ENCODE measurements around the gene FOSL2.

Gene FOSL2

DNA sequence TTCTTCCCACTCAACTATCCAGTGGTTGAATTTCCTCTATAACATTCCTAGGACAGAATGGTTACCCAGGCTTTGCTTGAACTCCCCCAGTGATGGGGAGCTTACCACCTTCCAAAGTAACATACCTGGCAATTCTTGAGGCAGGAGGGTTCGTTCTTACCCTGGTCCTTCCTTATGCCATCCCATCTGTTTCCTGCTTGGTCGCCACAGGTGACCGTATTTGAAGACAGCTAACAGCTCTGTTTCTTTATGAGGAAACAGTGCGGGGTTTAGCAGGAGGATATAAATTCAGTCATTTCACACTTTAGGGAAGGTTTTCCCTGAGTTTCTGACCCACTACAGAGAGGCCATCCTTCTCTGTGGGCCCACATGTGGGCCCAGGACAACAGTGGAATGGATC, 42.6 kb downstream of the FOSL2 start:
- Histone ChIP-seq H3K9me3 (ENCODE audit: control insufficient read depth, low read length) (no peaks in the 10 kb centered on the region), H3K4me3 (ENCODE audit: low read length) (no peak overlapping the region), H3K4me1 (ENCODE audit: control insufficient read depth, insufficient read depth, low read length) (peaks cover 20% of the 10 kb centered on the region), H3K27me3 (ENCODE audit: control insufficient read depth, insufficient read depth, low read length) (no peaks in the 10 kb centered on the region), H3K9ac (ENCODE audit: low read length) (no peak overlapping the region), H3K36me3 (ENCODE audit: control insufficient read depth, insufficient read depth, low read length) (no peaks in the 10 kb centered on the region)

DNA sequence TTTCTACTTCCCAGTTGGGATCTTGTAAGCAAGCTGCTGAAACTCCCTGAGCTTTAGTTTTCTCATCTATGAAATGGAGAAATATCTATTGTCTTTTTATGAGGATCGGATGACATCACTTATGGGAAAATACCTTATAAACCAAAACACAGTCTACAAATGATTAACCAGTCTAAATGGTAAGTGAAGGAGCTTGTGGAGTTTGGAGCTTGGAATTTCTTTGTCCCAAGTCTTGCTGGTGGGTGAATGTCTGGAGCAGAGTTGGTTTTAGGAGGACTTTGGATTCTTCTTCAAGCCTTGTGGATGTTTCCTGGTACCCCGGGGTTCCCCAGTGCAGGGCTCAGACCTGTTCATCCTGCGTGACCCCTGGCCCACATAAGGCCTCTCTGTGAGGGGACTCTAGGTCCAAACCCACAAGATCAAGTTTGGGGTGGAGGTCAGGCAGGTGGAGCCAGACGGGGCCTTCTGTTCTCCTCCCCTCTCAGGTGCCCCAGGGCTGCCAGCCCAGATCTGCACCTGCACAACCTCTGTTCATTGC, 43.2 kb downstream of the FOSL2 start:
- Histone ChIP-seq H3K4me3 (ENCODE audit: low read length) (no peak overlapping the region), H3K9me3 (ENCODE audit: control insufficient read depth, low read length) (no peaks in the 10 kb centered on the region), H3K9ac (ENCODE audit: low read length) (no peak overlapping the region), H3K4me1 (ENCODE audit: control insufficient read depth, insufficient read depth, low read length) (peaks cover 20% of the 10 kb centered on the region), H3K36me3 (ENCODE audit: control insufficient read depth, insufficient read depth, low read length) (no peaks in the 10 kb centered on the region), H3K27me3 (ENCODE audit: control insufficient read depth, insufficient read depth, low read length) (no peaks in the 10 kb centered on the region)

DNA sequence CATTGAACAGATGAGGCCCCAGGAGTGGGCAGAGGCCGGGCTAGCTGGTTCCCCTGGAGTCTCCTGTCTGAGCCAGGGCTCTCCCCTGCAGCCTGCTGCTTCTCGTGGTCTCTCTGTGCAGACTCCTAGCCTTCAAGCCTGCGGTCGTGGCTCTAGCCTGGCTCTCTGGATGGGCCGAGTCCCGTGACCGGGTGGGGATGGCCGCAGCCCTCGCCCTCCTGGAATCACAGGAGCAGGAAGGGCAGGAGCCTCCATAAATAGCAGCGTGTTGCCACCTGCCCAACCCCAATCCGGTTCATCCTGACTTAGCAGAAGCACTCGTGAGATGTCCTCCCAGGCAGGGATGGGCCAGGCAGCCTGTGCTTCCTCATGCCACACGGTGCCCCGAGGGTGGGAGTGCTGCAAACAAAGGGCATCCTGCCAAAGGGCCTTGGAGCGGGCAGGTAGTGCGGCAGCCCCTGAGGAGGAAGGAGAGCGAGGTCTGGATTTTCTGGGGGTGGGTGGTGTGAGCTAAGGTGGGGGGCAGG, 43.9 kb downstream of the FOSL2 start:
- H3K9ac ChIP-seq (ENCODE audit: low read length): no peak overlapping the region
- H3K9me3 ChIP-seq (ENCODE audit: control insufficient read depth, low read length): no peaks in the 10 kb centered on the region
- no peaks in the 10 kb centered on the region for H3K36me3 ChIP-seq (ENCODE audit: control insufficient read depth, insufficient read depth, low read length)
- H3K4me3 ChIP-seq (ENCODE audit: low read length): no peak overlapping the region
- H3K4me1 ChIP-seq (ENCODE audit: control insufficient read depth, insufficient read depth, low read length): peaks cover 20% of the 10 kb centered on the region
- H3K27me3 ChIP-seq (ENCODE audit: control insufficient read depth, insufficient read depth, low read length): no peaks in the 10 kb centered on the region

DNA sequence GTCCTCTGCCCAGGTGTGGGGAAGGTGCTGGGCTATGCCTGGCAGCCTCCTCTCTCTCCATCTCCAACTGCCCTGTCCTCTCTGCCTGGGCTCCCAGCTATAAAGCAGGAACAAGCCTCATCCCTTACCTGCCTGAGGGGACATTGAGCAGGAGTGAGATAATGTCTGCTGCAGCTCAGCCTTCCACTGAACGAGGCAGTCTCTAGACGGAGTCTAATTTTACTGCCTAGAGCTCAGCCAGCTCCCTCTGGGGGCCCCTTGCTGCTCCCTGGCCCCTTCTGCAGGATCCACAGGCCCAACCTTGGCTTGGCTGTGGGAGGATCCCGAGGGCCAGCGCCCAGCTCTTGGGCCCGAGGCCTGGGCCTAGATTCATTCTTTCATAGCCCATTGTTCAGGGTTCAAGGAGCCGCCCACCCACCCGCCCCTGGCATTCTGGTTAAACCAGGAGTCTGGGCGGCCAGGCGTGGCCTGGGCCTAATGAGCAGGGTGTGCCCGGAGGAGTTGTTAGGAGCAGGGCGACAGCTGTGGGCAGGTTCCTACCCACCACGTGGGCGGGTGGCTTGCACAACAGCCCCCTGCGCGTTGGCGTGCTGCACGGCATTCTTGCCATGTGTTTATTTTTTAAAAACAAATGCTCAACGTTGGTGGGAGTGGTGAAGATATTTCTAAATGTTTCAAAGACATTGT, 44.6 kb downstream of the FOSL2 start:
- peaks cover 20% of the 10 kb centered on the region for H3K4me1 ChIP-seq (ENCODE audit: control insufficient read depth, insufficient read depth, low read length)
- no peaks in the 10 kb centered on the region for H3K9me3 ChIP-seq (ENCODE audit: control insufficient read depth, low read length)
- no peaks in the 10 kb centered on the region for H3K36me3 ChIP-seq (ENCODE audit: control insufficient read depth, insufficient read depth, low read length)
- no peak overlapping the region for H3K9ac ChIP-seq (ENCODE audit: low read length)
- H3K4me3 ChIP-seq (ENCODE audit: low read length): no peak overlapping the region
- no peaks in the 10 kb centered on the region for H3K27me3 ChIP-seq (ENCODE audit: control insufficient read depth, insufficient read depth, low read length)

DNA sequence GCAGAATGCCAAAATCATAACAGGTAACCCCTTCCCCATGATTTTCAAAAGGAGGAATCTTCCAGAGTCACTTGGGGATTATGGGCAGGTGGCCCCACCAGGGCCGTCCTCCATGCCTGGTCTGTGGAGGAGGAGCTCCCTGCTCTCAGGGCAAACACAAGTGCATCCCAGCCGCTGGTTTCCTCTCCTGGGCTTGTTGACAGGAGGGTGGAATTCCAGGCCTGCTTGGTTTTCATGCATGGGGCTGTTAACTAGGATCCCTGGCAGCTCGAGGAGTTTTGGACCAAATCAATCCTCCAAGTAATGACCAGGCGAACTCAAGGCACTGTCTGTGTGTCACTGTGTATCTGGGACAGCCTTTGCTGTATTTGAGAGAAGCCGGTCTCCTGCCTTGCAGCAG, 45.3 kb downstream of the FOSL2 start:
- Histone ChIP-seq H3K4me3 (ENCODE audit: low read length) (no peak overlapping the region), H3K36me3 (ENCODE audit: control insufficient read depth, insufficient read depth, low read length) (no peaks in the 10 kb centered on the region), H3K9me3 (ENCODE audit: control insufficient read depth, low read length) (no peaks in the 10 kb centered on the region), H3K9ac (ENCODE audit: low read length) (no peak overlapping the region), H3K4me1 (ENCODE audit: control insufficient read depth, insufficient read depth, low read length) (peaks cover 20% of the 10 kb centered on the region), H3K27me3 (ENCODE audit: control insufficient read depth, insufficient read depth, low read length) (no peaks in the 10 kb centered on the region)

DNA sequence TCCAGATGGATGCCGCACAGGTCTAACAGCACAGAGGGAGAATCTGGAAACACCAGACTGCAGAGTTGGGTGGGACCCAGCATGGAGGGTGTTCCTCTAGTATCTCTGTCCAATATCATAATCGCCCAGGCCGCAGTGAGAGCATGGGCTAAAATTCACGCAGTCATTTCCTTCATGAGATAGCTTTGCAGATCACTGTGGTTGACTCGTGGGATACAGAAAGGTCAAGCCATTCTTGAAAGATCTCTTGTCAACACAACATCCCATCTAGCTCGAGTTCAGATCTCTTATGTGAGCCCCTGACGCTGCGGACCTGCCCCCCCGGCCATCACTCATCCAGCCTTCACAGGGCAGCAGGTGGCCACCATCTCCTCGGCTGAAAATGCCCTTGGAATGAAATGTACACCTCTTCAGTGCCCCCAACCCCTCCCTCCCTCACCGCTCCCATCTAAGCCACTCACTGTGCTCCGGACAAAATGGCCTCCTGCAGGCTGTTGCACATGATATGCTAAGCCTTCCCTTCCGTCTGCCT, 45.9 kb downstream of the FOSL2 start:
- no peaks in the 10 kb centered on the region for H3K27me3 ChIP-seq (ENCODE audit: control insufficient read depth, insufficient read depth, low read length)
- no peaks in the 10 kb centered on the region for H3K9me3 ChIP-seq (ENCODE audit: control insufficient read depth, low read length)
- H3K9ac ChIP-seq (ENCODE audit: low read length): no peak overlapping the region
- peaks cover 20% of the 10 kb centered on the region for H3K4me1 ChIP-seq (ENCODE audit: control insufficient read depth, insufficient read depth, low read length)
- H3K36me3 ChIP-seq (ENCODE audit: control insufficient read depth, insufficient read depth, low read length): no peaks in the 10 kb centered on the region
- H3K4me3 ChIP-seq (ENCODE audit: low read length): no peak overlapping the region

DNA sequence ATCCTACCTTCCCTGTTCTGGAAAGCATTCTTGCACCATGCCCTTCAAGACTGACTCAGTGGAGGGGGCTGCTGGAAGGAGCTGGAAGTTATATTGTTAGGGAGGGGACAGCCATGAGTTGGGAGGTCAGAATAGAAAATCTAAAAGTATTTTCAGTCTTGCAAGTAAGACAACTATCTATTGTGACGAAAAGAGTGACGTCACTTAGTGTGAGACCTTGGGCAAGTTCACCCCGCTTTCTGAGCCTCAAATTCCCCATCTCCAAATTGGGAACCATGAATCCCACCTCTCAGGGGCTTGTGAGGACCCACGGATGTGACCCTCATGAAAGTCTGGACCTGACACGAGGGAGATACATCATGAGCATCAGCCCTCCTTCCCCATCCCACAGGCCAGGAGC, 46.5 kb downstream of the FOSL2 start:
- Histone ChIP-seq H3K36me3 (ENCODE audit: control insufficient read depth, insufficient read depth, low read length) (no peaks in the 10 kb centered on the region), H3K27me3 (ENCODE audit: control insufficient read depth, insufficient read depth, low read length) (no peaks in the 10 kb centered on the region), H3K4me1 (ENCODE audit: control insufficient read depth, insufficient read depth, low read length) (peaks cover 20% of the 10 kb centered on the region), H3K4me3 (ENCODE audit: low read length) (no peak overlapping the region), H3K9ac (ENCODE audit: low read length) (no peak overlapping the region), H3K9me3 (ENCODE audit: control insufficient read depth, low read length) (no peaks in the 10 kb centered on the region)

DNA sequence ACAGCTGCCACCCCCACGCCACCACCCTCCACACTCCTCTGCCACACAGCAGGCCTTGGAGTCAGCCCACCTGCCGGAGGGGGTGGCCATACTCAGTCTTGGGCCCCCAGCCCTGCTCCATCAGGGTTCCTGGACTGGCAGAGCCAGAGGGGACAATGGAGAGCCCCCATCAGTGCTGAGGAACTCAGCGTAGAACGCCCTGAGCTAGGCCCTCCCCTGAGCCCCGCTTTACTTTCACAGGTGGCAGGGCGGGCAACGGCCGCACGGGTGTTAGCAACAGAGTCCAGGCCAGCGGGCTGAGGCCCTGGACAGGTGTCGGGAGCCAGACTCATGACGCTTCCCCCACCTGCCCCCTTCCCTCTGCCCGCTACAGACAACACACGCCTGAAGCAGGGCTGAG, 47.1 kb downstream of the FOSL2 start:
- Histone ChIP-seq H3K4me3 (ENCODE audit: low read length) (no peak overlapping the region), H3K36me3 (ENCODE audit: control insufficient read depth, insufficient read depth, low read length) (no peaks in the 10 kb centered on the region), H3K9me3 (ENCODE audit: control insufficient read depth, low read length) (no peaks in the 10 kb centered on the region), H3K4me1 (ENCODE audit: control insufficient read depth, insufficient read depth, low read length) (peaks cover 20% of the 10 kb centered on the region), H3K9ac (ENCODE audit: low read length) (no peak overlapping the region), H3K27me3 (ENCODE audit: control insufficient read depth, insufficient read depth, low read length) (no peaks in the 10 kb centered on the region)

DNA sequence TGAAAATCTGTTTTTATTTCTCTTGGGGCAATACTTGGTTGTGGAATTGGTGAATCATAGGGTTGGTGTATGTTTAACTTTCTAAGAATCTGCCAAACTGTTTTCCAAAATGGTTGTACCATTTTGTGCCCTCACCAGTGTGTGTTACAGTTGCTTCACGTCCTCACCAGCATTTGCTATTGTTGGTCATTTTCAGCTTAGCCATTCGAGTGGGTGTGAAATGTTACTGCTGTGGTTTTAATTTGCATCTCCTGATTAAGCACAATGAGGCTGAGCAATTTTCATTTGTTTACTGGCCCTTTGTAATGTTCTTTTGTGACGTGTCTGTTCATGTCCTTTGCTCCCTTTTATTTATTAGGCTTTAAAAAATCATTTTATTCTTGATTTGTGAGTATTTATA, 49.7 kb downstream of the FOSL2 start:
- Histone ChIP-seq H3K27me3 (ENCODE audit: control insufficient read depth, insufficient read depth, low read length) (no peaks in the 10 kb centered on the region), H3K9ac (ENCODE audit: low read length) (no peak overlapping the region), H3K4me1 (ENCODE audit: control insufficient read depth, insufficient read depth, low read length) (peaks cover 6% of the 10 kb centered on the region), H3K4me3 (ENCODE audit: low read length) (no peak overlapping the region), H3K9me3 (ENCODE audit: control insufficient read depth, low read length) (no peaks in the 10 kb centered on the region), H3K36me3 (ENCODE audit: control insufficient read depth, insufficient read depth, low read length) (no peaks in the 10 kb centered on the region)

DNA sequence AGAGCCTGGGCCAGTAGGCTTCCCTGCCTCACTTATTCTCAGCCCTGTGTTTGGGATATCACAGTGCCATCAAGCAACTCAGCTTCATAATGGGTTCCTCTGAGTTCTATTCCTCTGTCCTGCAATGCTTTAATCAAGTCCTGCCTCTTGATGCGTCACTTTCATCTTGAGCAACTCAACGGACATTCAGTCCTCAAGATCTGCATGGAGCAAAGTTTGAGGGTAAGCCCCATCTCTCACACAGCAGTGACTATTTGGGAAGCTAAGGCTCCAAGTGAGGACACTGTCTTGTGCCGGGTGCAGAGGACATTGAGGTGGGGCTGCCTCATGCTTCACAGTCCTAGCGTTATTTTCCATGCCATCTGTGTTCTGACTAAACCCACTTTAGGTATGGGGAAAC, 52.3 kb downstream of the FOSL2 start:
- Histone ChIP-seq H3K9ac (ENCODE audit: low read length) (no peak overlapping the region), H3K9me3 (ENCODE audit: control insufficient read depth, low read length) (no peaks in the 10 kb centered on the region), H3K36me3 (ENCODE audit: control insufficient read depth, insufficient read depth, low read length) (no peaks in the 10 kb centered on the region), H3K27me3 (ENCODE audit: control insufficient read depth, insufficient read depth, low read length) (no peaks in the 10 kb centered on the region), H3K4me3 (ENCODE audit: low read length) (no peak overlapping the region), H3K4me1 (ENCODE audit: control insufficient read depth, insufficient read depth, low read length) (no peaks in the 10 kb centered on the region)

DNA sequence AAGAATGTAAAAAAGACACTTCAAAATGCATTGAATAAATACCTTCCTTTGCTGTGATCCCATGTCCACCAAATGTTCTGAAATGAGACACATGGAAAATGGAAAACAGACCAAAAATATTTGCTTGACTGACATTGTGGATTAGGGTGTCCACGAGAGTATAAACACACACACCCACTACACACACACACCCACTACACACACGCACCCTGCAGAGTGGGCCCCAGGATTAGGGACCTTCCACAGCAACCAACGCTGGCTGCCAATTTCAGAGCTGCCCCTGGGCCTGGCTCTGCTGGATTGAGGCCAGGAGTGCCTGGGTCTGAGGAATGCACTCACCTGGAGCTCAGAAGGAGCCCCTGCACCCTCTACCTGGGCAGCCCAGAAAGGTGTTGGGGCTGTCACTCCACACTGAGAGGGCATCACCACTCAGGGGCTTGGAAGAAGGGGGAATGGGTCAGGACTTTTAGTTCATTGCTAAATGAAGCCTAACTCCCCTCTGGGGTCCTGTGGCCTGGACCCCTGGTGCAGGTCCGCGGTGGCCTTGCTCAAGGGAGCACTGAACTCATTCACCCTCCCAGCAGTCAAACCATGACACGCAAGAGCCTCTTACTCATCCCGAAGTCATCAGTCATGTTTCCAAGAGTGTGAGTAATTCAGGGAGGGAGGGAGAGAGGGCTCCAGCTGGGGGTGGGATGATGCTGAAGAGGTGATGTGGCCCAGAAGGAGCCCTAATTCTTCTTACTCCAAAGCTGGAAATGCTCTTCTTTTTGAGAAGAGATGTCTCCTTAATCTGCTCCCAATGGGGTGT, 53.0 kb downstream of the FOSL2 start:
- H3K27me3 ChIP-seq (ENCODE audit: control insufficient read depth, insufficient read depth, low read length): no peaks in the 10 kb centered on the region
- no peaks in the 10 kb centered on the region for H3K36me3 ChIP-seq (ENCODE audit: control insufficient read depth, insufficient read depth, low read length)
- no peak overlapping the region for H3K4me3 ChIP-seq (ENCODE audit: low read length)
- no peaks in the 10 kb centered on the region for H3K9me3 ChIP-seq (ENCODE audit: control insufficient read depth, low read length)
- H3K4me1 ChIP-seq (ENCODE audit: control insufficient read depth, insufficient read depth, low read length): no peaks in the 10 kb centered on the region
- no peak overlapping the region for H3K9ac ChIP-seq (ENCODE audit: low read length)

DNA sequence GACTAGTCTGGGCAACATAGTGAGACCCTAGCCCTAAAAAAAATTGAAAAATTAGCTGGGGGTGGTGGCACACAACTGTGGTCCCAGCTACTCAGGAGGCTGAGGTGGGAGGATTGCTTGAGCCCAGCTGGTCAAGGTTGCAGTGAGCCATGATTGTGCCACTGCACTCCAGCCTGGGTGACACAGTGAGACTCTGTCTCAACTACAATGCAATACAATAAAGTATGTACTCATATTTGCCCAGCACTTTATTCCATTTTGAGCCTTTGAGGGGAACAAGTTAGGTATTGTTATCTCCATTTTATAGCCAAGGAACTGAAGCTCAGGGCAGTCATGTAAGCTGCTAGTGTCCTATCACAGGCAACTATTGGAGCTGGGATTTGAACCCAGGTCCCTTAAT, 53.9 kb downstream of the FOSL2 start:
- no peaks in the 10 kb centered on the region for H3K36me3 ChIP-seq (ENCODE audit: control insufficient read depth, insufficient read depth, low read length)
- H3K9ac ChIP-seq (ENCODE audit: low read length): no peak overlapping the region
- no peak overlapping the region for H3K4me3 ChIP-seq (ENCODE audit: low read length)
- no peaks in the 10 kb centered on the region for H3K9me3 ChIP-seq (ENCODE audit: control insufficient read depth, low read length)
- H3K27me3 ChIP-seq (ENCODE audit: control insufficient read depth, insufficient read depth, low read length): no peaks in the 10 kb centered on the region
- H3K4me1 ChIP-seq (ENCODE audit: control insufficient read depth, insufficient read depth, low read length): no peaks in the 10 kb centered on the region
